Fibroblast of upper back skin (primary cell): ENCODE data around the gene PEX1.
A peak's percentile ranks its signal among the peaks of the same experiment; 100 is the strongest.
"Not testable (repeated sequence)": the region's sequence is repeated elsewhere in the genome, so short reads cannot be mapped to it uniquely, and the experiment has no call there.

Experiments
- DNase-seq: peaks from one replicate; pipeline ENCODE4 v3.0.0-alpha.2; 2013

PEX1 gene

GRCh38 chr7:92503767-92504166 is 24.6 kb downstream of the PEX1 start:
- no peak for DNase-seq

GRCh38 chr7:92498557-92498956 is 29.8 kb downstream of the PEX1 start:
- no peak for DNase-seq

GRCh38 chr7:92496876-92497275 is 31.4 kb downstream of the PEX1 start:
- no peak for DNase-seq

- DNase-seq = no peak
Observed at GRCh38 chr7:92489634-92490033, 38.7 kb downstream of the PEX1 start.

GRCh38 chr7:92487804-92488203 is 40.5 kb downstream of the PEX1 start:
- DNase-seq = no peak

- no peak for DNase-seq
Observed at GRCh38 chr7:92485974-92486373, 42.3 kb downstream of the PEX1 start.

GRCh38 chr7:92485267-92485892 is 42.9 kb downstream of the PEX1 start:
- no peak for DNase-seq

- DNase-seq = not testable (repeated sequence)
Observed at GRCh38 chr7:92484226-92484625, 44.1 kb downstream of the PEX1 start.

GRCh38 chr7:92483624-92484023 is 44.7 kb downstream of the PEX1 start:
- not testable (repeated sequence) for DNase-seq

GRCh38 chr7:92479146-92479545 is 49.2 kb downstream of the PEX1 start:
- DNase-seq = not testable (repeated sequence)

GRCh38 chr7:92478711-92479110 is 49.6 kb downstream of the PEX1 start:
- DNase-seq = no peak

GRCh38 chr7:92478095-92478494 is 50.2 kb downstream of the PEX1 start:
- no peak for DNase-seq

- DNase-seq = not testable (repeated sequence)
Observed at GRCh38 chr7:92477681-92478080, 50.6 kb downstream of the PEX1 start, which contains the start of gene ERVW-1. ERVW-1 (minus strand) TSS chr7:92477946; CDS start chr7:92470381, 7,565 bp downstream.

GRCh38 chr7:92475851-92476590 is 52.3 kb downstream of the PEX1 start:
- DNase-seq = not testable (repeated sequence)

- DNase-seq = not testable (repeated sequence)
Observed at GRCh38 chr7:92475261-92475770, 53.0 kb downstream of the PEX1 start.

GRCh38 chr7:92473989-92474388 is 54.3 kb downstream of the PEX1 start:
- not testable (repeated sequence) for DNase-seq

- not testable (repeated sequence) for DNase-seq
Observed at GRCh38 chr7:92468589-92468988, 59.7 kb downstream of the PEX1 start.

- DNase-seq = no peak
Observed at GRCh38 chr7:92466682-92467081, 61.6 kb downstream of the PEX1 start.

- no peak for DNase-seq
Observed at GRCh38 chr7:92464515-92464914, 63.8 kb downstream of the PEX1 start.

- DNase-seq = no peak
Observed at GRCh38 chr7:92462560-92462959, 65.8 kb downstream of the PEX1 start.

- peak; percentile 44 for DNase-seq
Observed at GRCh38 chr7:92461027-92462003, 67.0 kb downstream of the PEX1 start.

- no peak for DNase-seq
Observed at GRCh38 chr7:92460510-92460909, 67.8 kb downstream of the PEX1 start.

- no peak for DNase-seq
Observed at GRCh38 chr7:92460109-92460508, 68.2 kb downstream of the PEX1 start.
